Right atrium auricular region (tissue), 2 donors: ENCODE data around the gene PIK3AP1. TPM values are rescaled to one million over a fixed set of nuclear protein-coding genes. Genes with fewer than 3 reads are reported as not detected.

Experiments
- DNase-seq: peaks from one replicate; pipeline ENCODE4 v3.0.0-alpha.2; 2019; ENCODE audit warnings: low spot score
- H3K27ac ChIP-seq, 2 donors: fragments of 200-600 bp; sonication (generic); 1 replicate in 1 of 2; 2 replicates in 1 of 2; pipeline ENCODE4 v1.5.1; 2016 to 2019
- H3K27me3 ChIP-seq, 2 donors: fragments of 200-600 bp; sonication (generic); one replicate each; pipeline versions ENCODE4 v1.5.1 to v1.6.0; 2017 to 2019
- H3K36me3 ChIP-seq: fragments of 200-600 bp; sonication (generic); one replicate; pipeline ENCODE4 v1.5.1; 2016
- H3K4me1 ChIP-seq, 2 donors: fragments of 200-600 bp; sonication (generic); one replicate each; pipeline versions ENCODE4 v1.5.1 to v1.6.0; 2017 to 2019
- H3K4me3 ChIP-seq, 2 donors: fragments of 200-600 bp; sonication (generic); 1 replicate in 1 of 2; 2 replicates in 1 of 2; pipeline ENCODE4 v1.5.1; 2017 to 2019; ENCODE audit warnings: mild to moderate bottlenecking in 1 of 2, moderate library complexity in 1 of 2
- H3K9me3 ChIP-seq, 2 donors: fragments of 200-600 bp; sonication (generic); one replicate each; pipeline ENCODE4 v1.5.1; 2019
- CTCF ChIP-seq, 2 donors: fragments of 200-600 bp; sonication (generic); IDR thresholded peaks; one replicate each; pipeline ENCODE4 v1.5.1; 2019; ENCODE audit warnings: antibody characterized with exemption in 2 of 2
- total RNA-seq, 2 donors: library from RNA; depleted of rRNA; stranded (reverse); fragments of >200 nt; gene quantifications; one replicate each; pipeline ENCODE4 v1.1.0, GENCODE V29; 2016

PIK3AP1 gene
- total RNA-seq, result 10 to 100 TPM in 1 of 2 donors, 1 to 10 TPM in 1; 3.1 to 11.2 TPM

- Histone ChIP-seq H3K4me1 (peaks cover 0 to 15% of the 10 kb centered on the region in 2 donors), H3K27me3 (no peaks in the 10 kb centered on the region), H3K36me3 (no peaks in the 10 kb centered on the region), H3K4me3 (peak within 1 kb of the TSS; percentile 58 to 62), H3K9me3 (no peaks in the 10 kb centered on the region), H3K27ac (peak within 1 kb of the TSS; percentile 41 to 64)
- no peak for TF ChIP-seq CTCF (IDR thresholded peaks at IDR 0.05)
- no peak for DNase-seq
Observed at GRCh38 chr10:96720422-96721206, at the start of gene PIK3AP1. PIK3AP1 (minus strand) TSS chr10:96720514; CDS start chr10:96720394, 120 bp downstream.

- H3K4me1 ChIP-seq, result no peaks in the 10 kb centered on the region
- no peak for TF ChIP-seq CTCF (IDR thresholded peaks at IDR 0.05)
Observed at GRCh38 chr10:96768136-96768535, 47.8 kb upstream of the PIK3AP1 start.

GRCh38 chr10:96767611-96768010, 47.3 kb upstream of the PIK3AP1 start:
- Histone ChIP-seq H3K4me1 (no peaks in the 10 kb centered on the region), H3K36me3 (no peaks in the 10 kb centered on the region), H3K27me3 (no peaks in the 10 kb centered on the region), H3K27ac (no peak overlapping the region), H3K9me3 (peaks cover 0 to 15% of the 10 kb centered on the region in 2 donors), H3K4me3 (no peak overlapping the region)
- no peak for TF ChIP-seq CTCF (IDR thresholded peaks at IDR 0.05)
- DNase-seq, result no peak

More at GRCh38 chr10:96768136-96768535, 47.8 kb upstream of the PIK3AP1 start:
- no peak overlapping the region for H3K27ac ChIP-seq
- H3K27me3 ChIP-seq, result no peaks in the 10 kb centered on the region
- DNase-seq, result no peak
- no peak overlapping the region for H3K4me3 ChIP-seq
- H3K36me3 ChIP-seq, result no peaks in the 10 kb centered on the region
- H3K9me3 ChIP-seq, result peaks cover 0 to 19% of the 10 kb centered on the region in 2 donors

GRCh38 chr10:96765406-96766240, 45.3 kb upstream of the PIK3AP1 start:
- H3K9me3 ChIP-seq, result peaks cover 0 to under 1% of the 10 kb centered on the region in 2 donors
- peak; percentile 64 to 82 for TF ChIP-seq CTCF (IDR thresholded peaks at IDR 0.05)
- peak; percentile 70 for DNase-seq
- H3K27ac ChIP-seq, result no peak overlapping the region
- no peaks in the 10 kb centered on the region for H3K4me1 ChIP-seq
- H3K4me3 ChIP-seq, result no peak overlapping the region
- no peaks in the 10 kb centered on the region for H3K27me3 ChIP-seq
- no peaks in the 10 kb centered on the region for H3K36me3 ChIP-seq

- Histone ChIP-seq H3K4me1 (no peaks in the 10 kb centered on the region), H3K36me3 (no peaks in the 10 kb centered on the region), H3K4me3 (no peak overlapping the region), H3K9me3 (no peaks in the 10 kb centered on the region), H3K27me3 (no peaks in the 10 kb centered on the region), H3K27ac (no peak overlapping the region)
- TF ChIP-seq CTCF (IDR thresholded peaks at IDR 0.05), result no peak
- no peak for DNase-seq
Observed at GRCh38 chr10:96764425-96765060, 44.2 kb upstream of the PIK3AP1 start.
